Right lobe of liver (tissue), 6 donors: Measurements from ENCODE around the gene BROX. TPM values are rescaled to one million over a fixed set of nuclear protein-coding genes. Genes with fewer than 3 reads are reported as not detected.
"Not testable (repeated sequence)": the region's sequence is repeated elsewhere in the genome, so short reads cannot be mapped to it uniquely, and the experiment has no call there.

Source experiments
- ATAC-seq, 4 donors: fragments of 200-7000 bp; cut with Tn5 transposase; one replicate each; pipeline ENCODE4 v1.9.1; 2020; ENCODE audit warnings: mild to moderate bottlenecking in 4 of 4, moderate library complexity in 4 of 4
- DNase-seq, 3 donors: peaks; one replicate each; pipeline ENCODE4 v3.0.0-alpha.2; 2020
- H3K27ac ChIP-seq, 3 donors: fragments of 200-600 bp; one replicate each; pipeline ENCODE4 v1.8.0; 2022
- H3K27me3 ChIP-seq, 2 donors: fragments of 200-600 bp; one replicate each; pipeline ENCODE4 v1.8.0; 2022
- H3K36me3 ChIP-seq, 4 donors: fragments of 200-600 bp; sonication (generic) in 1 of 4; one replicate each; pipeline versions ENCODE4 v1.5.1 to v1.8.0; 2017 to 2022; ENCODE audit warnings: control low read depth in 1 of 4
- H3K4me1 ChIP-seq, 4 donors: fragments of 200-600 bp; sonication (generic) in 1 of 4; one replicate each; pipeline versions ENCODE4 v1.5.1 to v1.8.0; 2017 to 2022; ENCODE audit warnings: control low read depth in 1 of 4
- H3K4me3 ChIP-seq, 3 donors: fragments of 200-600 bp; one replicate each; pipeline ENCODE4 v1.8.0; 2022
- H3K9me3 ChIP-seq, 4 donors: fragments of 200-600 bp; sonication (generic) in 1 of 4; one replicate each; pipeline versions ENCODE4 v1.5.1 to v1.8.0; 2017 to 2022; ENCODE audit warnings: control low read depth in 1 of 4
- CTCF ChIP-seq, 4 donors: fragments of 200-600 bp in 3 of 4; fragments of 450-650 bp in 1 of 4; IDR thresholded peaks; one replicate each; pipeline versions ENCODE4 v1.5.1 to v1.8.0; 2016 to 2022; ENCODE audit warnings: antibody characterized with exemption in 4 of 4, mild to moderate bottlenecking in 2 of 4
- POLR2A ChIP-seq: fragments of 450-650 bp; IDR thresholded peaks from one replicate; pipeline ENCODE4 v1.6.1; 2017; ENCODE audit warnings: antibody characterized with exemption, mild to moderate bottlenecking
- WGBS: methylation state at CpG from one replicate; pipeline ENCODE4 v1.1.6; 2018; ENCODE audit warnings: low coverage, low lambda C conversion rate; ENCODE audit not compliant: insufficient coverage; ENCODE audit errors: missing lambda C conversion rate; 5-methylcytosine and 5-hydroxymethylcytosine counted together
- intact Hi-C, 2 donors: fragments of 100-400 bp; cut with DNase I; formaldehyde crosslinking; loops; one replicate each; pipeline versions ENCODE4 v1.11.2 to v1.14.1; 2022
- total RNA-seq, 6 experiments: library from RNA; depleted of rRNA in 2 of 6; stranded (reverse); fragments of >200 nt in 2 of 6; fragmentation: NEBNext Ultra II Directional in 3 of 6; extraction: Animal tissue kit (Norgen Biotek cat#: 25700) in 3 of 6; gene quantifications; one replicate each; pipeline versions ENCODE4 v1.1.0 to v1.2.4, GENCODE V29; 2016 to 2023
- donor health status: DM: no; HTN: yes; CAD: no.
- donor health status: DM: no; HTN: no; CAD: no.
- donor health status: DM: no; HTN: no; CAD: no.
- donor health status: DM: no; HTN: yes; CAD: no.
- donor health status: DM: no; HTN: yes; CAD: no.

Gene BROX
- total RNA-seq, 6 experiments from 2014 or later, result 13.3 to 24.3 (median 20.2) TPM

DNA sequence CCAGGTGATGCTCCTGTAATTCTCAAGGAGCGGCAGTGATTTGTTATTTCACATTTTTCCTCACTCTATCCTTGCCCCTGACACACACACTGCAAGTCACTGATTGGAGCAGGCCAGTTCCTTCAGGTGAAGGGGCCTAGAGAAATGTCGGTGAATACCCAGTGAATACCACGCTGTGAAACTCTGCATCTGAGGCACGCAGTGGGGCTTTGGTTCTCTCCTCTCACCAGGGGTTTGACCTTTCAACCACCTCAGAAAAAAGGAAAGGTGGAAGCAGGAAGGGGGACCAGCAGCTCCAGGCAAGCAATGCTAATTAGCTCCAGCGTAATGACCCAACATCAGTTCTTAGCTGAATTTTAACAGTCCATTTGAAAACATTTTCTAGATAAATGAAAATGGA is 24.1 kb downstream of the BROX start:
- H3K4me1 ChIP-seq, result peaks cover 0 to 5% (median 0%) of the 10 kb centered on the region in 4 donors

GRCh38 chr1:222736972-222737371 is 24.6 kb downstream of the BROX start, which contains the start of gene FAM177B:
TSS of gene FAM177B (plus strand) at chr1:222737202. CDS start at chr1:222746546, 9,344 bp downstream.
- H3K36me3 ChIP-seq, result peaks cover 0 to 40% (median 21%) of the 10 kb centered on the region in 4 donors
- ATAC-seq (peak in 2 of 4 donors; percentile 11 to 74), DNase-seq (no peak)
- TF ChIP-seq POLR2A (no peak), CTCF (IDR thresholded peaks at IDR 0.05) (no peak)
- no peaks in the 10 kb centered on the region for H3K9me3 ChIP-seq
- H3K27ac ChIP-seq, result no peak within 1 kb of the TSS
- 12% methylated on average over 1 of the region's 1 CpG for WGBS
- H3K4me3 ChIP-seq, result no peak within 1 kb of the TSS
- no peaks in the 10 kb centered on the region for H3K27me3 ChIP-seq
- H3K4me1 ChIP-seq, result peaks cover 0 to 5% (median 0%) of the 10 kb centered on the region in 4 donors
- intact Hi-C loops, result no loop called here

More for the DNA sequence above, 24.1 kb downstream of the BROX start:
- no peak for ATAC-seq
- H3K27me3 ChIP-seq, result no peaks in the 10 kb centered on the region
- H3K4me3 ChIP-seq, result no peak overlapping the region
- intact Hi-C loops, result no loop called here
- H3K36me3 ChIP-seq, result peaks cover 0 to 45% (median 24%) of the 10 kb centered on the region in 4 donors
- TF ChIP-seq POLR2A (no peak), CTCF (IDR thresholded peaks at IDR 0.05) (no peak)
- H3K9me3 ChIP-seq, result no peaks in the 10 kb centered on the region
- DNase-seq, result no peak
- no peak overlapping the region for H3K27ac ChIP-seq
- 88% methylated on average over 5 of the region's 5 CpGs for WGBS

DNA sequence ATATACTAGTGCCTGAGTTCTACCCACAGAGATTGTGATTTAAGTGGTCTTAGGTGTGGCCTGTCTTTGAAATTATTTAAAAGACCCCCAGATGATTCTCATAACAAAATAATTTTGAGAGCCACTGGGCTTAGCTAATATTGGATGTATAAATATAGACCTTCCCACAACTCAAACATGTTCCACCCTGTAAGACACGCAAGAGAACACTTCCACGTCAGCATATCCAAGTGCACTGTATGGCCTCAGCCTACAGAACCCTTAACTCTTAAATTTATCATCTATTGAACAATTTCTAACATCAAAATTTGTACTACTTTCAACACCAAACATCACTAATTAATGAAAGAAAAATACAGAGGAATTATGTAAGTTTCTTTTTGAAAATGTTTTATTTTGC is 27.1 kb downstream of the BROX start:
- Histone ChIP-seq H3K27me3 (no peaks in the 10 kb centered on the region), H3K27ac (no peak overlapping the region), H3K9me3 (no peaks in the 10 kb centered on the region), H3K4me1 (peaks cover 0 to 5% (median 0%) of the 10 kb centered on the region in 4 donors), H3K36me3 (peaks cover 0 to 16% (median 8%) of the 10 kb centered on the region in 4 donors), H3K4me3 (no peak overlapping the region)
- no peak for TF ChIP-seq CTCF (IDR thresholded peaks at IDR 0.05)
- TF ChIP-seq POLR2A, result no peak
- intact Hi-C loops, result no loop called here
- WGBS, result 60% methylated on average over 2 of the region's 2 CpGs
- ATAC-seq (no peak), DNase-seq (no peak)

- peaks cover 0 to 12% (median 6%) of the 10 kb centered on the region in 4 donors for H3K36me3 ChIP-seq
- WGBS, result 76% methylated on average over 1 of the region's 1 CpG
- H3K27ac ChIP-seq, result no peak overlapping the region
- no peak for TF ChIP-seq CTCF (IDR thresholded peaks at IDR 0.05)
- TF ChIP-seq POLR2A, result no peak
- no peaks in the 10 kb centered on the region for H3K9me3 ChIP-seq
- ATAC-seq, result peak; percentile 77 to 87 (median 82)
- intact Hi-C loops, result no loop called here
- peaks cover 0 to 5% (median 0%) of the 10 kb centered on the region in 4 donors for H3K4me1 ChIP-seq
- H3K4me3 ChIP-seq, result no peak overlapping the region
- no peaks in the 10 kb centered on the region for H3K27me3 ChIP-seq
- DNase-seq, result no peak
Observed at GRCh38 chr1:222739929-222740328, 27.6 kb downstream of the BROX start.

DNA sequence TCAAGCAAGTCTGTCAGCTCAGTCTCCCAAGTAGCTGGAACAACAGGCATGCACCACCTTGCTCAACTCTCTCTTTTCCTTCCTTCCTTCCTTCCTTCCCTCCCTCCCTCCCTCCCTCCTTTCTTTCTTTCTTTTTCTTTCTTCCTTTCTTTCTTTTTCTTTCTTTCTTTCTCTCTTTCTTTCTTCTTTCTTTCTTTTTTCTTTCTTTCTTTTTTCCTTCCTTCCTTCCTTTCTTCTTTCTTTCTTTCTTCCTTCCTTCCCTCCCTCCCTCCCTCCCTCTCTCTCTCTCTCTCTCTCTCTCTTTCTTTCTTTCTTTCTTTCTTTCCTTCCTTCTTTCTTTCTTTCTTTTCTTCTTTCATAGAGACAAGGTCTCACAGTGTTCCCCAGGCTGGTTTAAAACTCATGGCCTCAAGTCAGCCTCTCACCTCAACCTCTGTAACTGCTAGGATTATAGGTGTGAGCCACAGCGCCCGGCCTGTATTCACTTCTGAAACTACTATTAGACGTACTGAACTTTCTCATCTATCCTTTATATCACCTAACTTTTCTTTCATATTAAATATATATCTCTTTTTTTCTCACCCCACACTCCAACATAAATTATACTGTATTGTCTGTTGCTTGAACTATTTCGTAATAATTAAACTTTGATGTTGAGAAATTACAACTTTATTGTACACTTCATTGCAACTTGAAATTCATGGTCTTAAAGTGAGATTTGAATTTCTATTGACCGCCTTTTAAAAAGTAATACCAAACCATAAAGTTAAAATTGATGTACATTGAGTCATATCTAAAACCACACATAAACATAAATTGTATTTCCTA is 29.5 kb downstream of the BROX start:
- H3K27me3 ChIP-seq, ATAC-seq, H3K4me3 ChIP-seq, H3K9me3 ChIP-seq, DNase-seq, H3K36me3 ChIP-seq, H3K4me1 ChIP-seq, intact Hi-C loops, H3K27ac ChIP-seq: not testable (repeated sequence)
- WGBS, result 76% methylated on average over 5 of the region's 5 CpGs
